Inflammatory macrophage (primary cell): ENCODE measurements around the gene PLXNA3.

Source experiments
- DNase-seq, 2 donors: peaks; one replicate each; pipeline ENCODE4 v3.0.0-alpha.2; 2020 to 2022

PLXNA3 gene

GRCh38 chrX:154459832-154460231 lies 1.8 kb downstream of the PLXNA3 start:
- no peak for DNase-seq

GRCh38 chrX:154460326-154460725 lies 2.2 kb downstream of the PLXNA3 start:
- DNase-seq, result no peak

GRCh38 chrX:154462396-154462795 lies 4.3 kb downstream of the PLXNA3 start:
- no peak for DNase-seq

GRCh38 chrX:154463611-154464220 lies 5.6 kb downstream of the PLXNA3 start:
- DNase-seq, result no peak

GRCh38 chrX:154464806-154465365 lies 6.8 kb downstream of the PLXNA3 start:
- DNase-seq, result no peak

GRCh38 chrX:154465601-154466000 lies 7.5 kb downstream of the PLXNA3 start:
- DNase-seq, result no peak

DNA sequence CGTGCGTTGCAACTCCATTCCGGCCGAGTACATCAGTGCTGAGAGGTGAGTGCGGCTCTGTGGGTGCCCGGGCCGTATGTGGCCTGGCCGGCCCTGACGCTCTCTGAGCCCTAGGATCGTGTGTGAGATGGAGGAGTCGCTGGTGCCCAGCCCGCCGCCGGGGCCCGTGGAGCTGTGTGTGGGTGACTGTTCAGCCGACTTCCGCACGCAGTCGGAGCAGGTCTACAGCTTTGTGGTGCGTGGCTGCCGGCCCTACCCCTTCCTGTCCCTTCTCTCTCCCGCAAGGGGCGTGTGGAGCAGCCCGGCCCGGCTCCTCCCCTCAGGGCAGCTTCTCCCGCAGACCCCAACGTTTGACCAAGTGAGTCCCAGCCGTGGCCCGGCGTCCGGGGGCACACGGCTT lies 8.0 kb downstream of the PLXNA3 start:
- no peak for DNase-seq

DNA sequence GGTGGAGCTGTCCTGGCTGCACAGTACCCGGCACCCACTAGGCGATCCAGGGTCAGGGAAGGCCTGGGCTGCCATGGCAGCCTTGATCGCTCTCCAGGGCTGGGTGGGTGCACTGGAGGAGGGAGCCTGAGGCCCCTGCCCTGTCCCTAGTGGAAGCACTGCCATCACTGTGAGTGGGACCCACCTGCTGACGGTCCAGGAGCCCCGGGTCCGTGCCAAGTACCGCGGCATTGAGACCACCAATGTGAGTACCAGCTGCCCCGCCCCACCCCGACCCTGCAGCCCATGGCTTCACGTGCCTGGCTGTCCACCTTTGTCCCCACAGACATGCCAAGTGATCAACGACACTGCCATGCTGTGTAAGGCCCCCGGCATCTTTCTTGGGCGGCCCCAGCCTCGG lies 8.8 kb downstream of the PLXNA3 start:
- no peak for DNase-seq

DNA sequence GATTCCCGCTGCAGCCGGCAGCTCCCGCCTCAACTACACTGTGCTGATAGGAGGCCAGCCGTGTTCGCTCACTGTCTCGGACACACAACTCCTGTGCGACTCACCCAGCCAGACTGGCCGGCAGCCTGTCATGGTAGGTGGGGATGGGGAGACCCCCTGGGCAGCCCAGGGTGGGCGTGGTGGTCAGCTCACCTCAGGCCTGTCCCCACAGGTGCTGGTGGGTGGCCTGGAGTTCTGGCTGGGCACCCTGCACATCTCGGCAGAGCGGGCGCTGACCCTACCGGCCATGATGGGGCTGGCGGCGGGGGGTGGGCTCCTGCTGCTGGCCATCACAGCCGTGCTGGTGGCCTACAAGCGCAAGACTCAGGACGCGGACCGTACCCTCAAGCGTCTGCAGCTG lies 9.5 kb downstream of the PLXNA3 start:
- no peak for DNase-seq

GRCh38 chrX:154468217-154468616 lies 10.1 kb downstream of the PLXNA3 start:
- no peak for DNase-seq

DNA sequence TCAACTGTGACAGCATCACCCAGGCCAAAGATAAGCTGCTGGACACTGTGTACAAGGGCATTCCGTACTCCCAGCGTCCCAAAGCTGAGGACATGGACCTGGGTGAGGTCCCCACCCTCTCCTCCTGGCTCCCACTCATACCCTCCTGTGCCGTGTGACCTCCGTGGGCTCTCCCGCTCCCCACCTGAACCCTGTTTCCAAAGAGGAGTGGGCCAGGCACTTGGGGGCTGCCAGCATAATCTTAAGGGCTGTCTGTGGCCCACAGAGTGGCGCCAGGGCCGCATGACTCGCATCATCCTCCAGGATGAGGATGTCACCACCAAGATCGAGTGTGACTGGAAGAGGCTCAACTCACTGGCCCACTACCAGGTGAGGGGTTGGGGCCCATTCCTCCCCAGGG lies 11.0 kb downstream of the PLXNA3 start:
- no peak for DNase-seq

DNA sequence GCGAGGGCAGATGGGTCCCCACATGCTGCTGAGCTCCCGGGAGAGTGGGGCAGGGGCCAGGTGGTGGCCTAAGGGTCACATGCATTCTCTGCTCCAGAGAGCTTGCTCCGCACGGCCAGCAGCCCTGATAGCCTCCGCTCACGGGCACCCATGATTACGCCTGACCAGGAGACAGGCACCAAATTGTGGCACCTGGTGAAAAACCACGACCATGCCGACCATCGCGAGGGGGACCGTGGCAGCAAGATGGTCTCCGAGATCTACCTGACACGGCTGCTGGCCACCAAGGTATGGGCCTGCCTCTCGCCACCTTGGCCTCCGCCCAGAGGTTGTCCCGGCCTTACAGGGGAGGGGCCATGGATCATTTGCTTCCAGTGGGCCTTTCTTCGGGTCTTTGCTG lies 11.8 kb downstream of the PLXNA3 start:
- no peak for DNase-seq

DNA sequence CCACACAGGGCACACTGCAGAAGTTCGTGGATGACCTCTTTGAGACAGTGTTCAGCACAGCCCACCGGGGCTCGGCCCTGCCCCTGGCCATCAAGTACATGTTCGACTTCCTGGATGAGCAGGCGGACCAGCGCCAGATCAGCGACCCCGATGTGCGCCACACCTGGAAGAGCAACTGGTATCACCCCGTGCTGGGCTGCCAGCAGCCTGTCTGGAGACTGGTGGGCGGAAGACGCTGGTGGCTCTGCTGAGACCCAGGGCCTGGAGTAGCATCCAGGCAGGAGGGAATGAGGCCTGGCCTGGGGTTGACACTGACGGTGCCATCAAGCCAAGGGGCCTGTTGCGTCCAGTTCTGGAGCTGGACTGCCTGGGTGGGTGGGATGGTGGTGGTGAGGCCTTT lies 12.4 kb downstream of the PLXNA3 start:
- DNase-seq, result no peak

GRCh38 chrX:154470914-154471568 lies 13.0 kb downstream of the PLXNA3 start:
- DNase-seq, result no peak

DNA sequence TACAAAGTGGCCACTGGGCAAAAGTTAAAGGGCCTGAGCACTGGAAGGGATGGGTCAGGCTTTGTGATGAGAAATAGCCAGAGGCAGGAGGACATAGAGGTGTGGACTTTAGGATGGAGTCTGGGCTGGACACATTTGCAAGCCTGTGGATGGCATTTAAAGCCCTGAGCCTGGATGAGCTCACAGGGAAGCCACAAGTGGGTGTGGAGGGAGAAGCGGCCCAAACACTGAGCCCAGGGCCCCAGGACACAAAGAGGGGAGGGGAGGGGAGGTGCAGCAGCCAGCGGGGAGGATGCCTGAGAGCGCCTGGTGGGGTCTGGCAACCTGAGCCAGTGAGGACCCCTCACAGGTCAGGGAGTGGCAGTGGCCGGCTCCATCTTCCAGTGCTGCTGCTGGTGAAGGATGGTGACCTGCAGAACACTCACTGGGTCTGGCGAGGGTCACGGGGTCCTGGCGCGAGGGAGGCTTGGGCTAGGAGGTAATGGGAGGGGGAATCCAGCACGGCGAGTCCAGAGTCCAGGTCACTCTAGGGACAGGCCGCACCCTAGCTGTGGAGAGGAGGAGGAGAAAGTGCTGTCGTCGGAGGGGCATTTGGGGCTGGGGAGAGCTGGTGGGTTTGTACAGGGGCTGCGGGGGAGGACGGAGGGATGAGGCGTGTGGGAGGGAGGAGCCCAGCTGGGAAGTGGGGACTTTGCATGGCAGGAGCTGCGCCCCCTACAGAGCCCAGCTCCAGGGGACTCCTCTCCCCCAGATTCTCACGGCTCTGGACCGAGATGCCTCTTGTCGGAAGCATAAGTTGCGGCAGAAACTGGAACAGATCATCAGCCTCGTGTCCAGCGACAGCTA lies 14.0 kb downstream of the PLXNA3 start:
- DNase-seq, result no peak

DNA sequence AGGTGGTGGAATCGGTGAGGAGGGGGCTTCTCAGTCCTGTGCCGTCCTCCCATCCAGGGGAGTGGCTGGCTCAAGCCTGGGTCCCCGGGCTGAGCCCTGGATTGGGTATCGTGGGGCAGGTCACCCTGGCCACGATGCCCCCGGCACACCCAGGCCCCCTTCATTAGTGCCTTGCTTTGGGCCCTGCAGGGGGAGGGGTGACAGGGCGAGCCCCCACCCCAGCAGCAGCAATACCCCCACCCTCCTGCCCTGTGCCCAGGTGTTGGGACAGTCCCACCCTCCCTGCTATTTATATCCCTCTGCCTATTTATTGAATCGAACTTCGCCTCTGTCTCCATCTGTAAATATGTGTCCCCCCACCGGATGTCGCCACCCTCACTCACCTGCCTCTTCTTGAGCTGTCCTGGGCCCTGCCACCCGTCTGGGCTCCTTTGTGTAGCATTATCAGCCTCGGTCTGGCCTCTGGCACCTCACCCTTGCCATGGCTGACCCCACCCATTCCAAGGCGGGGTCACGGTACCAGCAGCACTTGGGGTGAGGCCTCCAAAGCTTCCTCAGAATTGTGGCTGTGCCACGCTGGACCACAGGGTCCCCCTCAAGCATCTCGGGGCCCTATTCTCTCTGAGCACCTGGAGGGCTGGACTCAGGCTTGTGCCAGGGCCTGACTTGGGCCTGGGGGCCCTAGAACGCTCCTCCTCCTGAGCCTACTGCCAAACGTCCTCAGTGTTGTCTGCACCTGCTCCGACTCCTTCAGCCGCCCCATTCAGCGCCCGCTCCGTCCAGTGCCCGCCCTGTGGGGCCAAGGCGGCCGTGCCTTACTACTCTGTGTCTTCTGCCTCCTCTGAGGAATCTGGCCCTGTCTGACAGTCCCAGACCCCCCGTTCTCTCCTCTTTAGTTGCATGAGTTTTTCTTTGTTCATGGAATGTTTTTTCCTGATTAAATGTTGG lies 14.9 kb downstream of the PLXNA3 start:
- no peak for DNase-seq

DNA sequence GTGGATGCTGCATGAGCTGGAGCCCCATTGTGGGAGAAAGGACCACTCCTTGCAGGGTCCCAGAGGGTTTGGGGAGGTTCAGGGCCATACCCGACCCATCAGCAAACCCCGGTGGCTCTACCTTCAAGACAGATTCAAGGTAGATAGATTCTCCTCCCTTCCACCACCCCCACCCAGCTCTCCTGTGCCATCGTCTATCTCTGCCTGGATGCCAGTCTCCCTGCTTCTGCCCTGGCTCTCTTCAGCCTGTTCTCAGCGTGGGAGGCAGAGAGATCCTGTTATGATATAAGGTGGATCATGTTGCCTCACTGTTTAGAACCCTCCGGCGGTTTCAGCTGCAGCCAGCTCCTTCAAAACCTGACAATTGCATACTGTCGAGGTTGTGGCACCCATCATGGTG lies 15.6 kb downstream of the PLXNA3 start:
- DNase-seq, result no peak

GRCh38 chrX:154476821-154477220 lies 18.7 kb downstream of the PLXNA3 start:
- no peak for DNase-seq

DNA sequence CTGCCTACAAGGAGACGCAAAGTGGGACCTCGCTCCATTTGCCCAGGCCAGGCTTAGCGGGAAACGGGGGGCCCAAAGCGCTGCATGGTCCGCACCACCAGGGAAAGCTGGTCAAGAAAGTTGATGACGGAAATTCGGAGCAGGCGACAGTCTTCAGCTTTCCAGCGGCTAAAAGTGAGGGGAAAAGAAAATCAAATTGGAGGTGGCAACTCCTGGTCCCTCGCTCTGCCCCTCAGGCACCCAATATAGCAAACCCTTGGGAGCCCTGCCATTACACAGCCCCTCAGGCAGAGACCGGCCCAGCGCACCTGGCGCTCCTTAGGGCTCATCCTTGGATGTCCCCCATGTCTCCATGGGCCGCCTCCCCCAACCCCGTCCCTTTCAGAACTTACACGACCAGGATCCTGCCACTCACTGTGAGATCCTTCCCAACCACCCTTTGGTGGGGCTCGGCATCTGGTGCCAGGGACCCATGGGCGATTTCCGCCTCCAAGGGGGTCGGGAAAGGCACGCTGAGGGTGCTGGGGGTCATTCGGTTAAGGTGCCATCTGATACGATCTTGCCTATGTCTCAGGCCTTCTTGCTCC lies 19.9 kb downstream of the PLXNA3 start:
- DNase-seq, result no peak

DNA sequence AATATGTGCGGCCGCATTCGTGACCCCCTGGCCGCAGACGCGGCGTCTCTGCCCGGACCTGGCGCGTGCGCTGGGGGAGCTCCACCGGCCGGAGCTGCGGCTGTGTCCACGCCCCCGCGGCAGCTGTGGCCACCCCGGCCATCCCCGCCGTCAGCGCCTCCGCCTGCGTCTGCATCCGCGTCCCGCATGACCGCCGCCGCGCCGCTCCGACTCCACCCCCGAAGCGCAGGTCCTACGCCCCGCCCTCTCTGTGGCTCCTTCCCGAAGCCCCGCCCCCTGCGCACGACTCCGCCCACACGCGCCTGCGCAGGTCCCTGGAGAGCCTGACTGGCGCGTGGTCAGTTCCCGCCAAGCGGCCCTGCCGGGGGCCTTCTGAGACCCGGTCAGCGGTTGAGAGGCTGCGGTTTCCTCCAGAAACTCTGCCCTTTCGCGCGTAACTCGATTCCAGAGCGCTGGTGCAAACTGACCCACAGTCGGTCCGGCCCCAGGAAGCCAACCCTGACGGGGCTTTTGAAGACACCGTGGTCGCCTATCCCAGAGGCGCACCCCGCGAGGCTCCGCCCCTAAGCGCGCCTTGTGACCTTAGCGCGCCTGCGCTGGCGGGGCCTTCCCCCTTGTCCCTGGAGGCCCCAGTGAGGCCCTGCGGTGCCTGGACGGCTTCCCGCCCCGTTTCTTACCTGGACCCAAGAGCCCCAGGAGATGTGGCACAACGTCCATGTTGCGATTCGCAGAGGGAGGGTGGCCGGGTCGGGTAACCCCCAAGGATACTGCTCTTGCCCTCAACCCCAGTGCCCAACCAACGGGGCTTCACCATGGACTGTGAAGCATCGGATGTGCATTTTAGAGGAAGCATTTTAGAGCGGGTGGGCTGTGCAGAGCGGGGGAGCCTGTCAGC lies 20.9 kb downstream of the PLXNA3 start, which contains the start of gene LAGE3:
Gene LAGE3, minus strand, starts transcription at position 554 of the 895 bp plus-strand sequence. Its CDS starts 366 bp downstream, at position 188.
- DNase-seq, result peak; percentile 90 to 94

- no peak for DNase-seq
These were observed 23.1 kb downstream of the PLXNA3 start for GRCh38 chrX:154481195-154481594.
